GM12891 (cell line): ENCODE results near the gene PCDHB1.

ENCODE experiments used
- POLR2A ChIP-seq: IDR thresholded peaks from 2 replicates; pipeline ENCODE4 v1.6.1; 2011; ENCODE audit warnings: low read depth, low read length, control low read depth
- POLR2AphosphoS5 ChIP-seq: IDR thresholded peaks from 2 replicates; pipeline ENCODE4 v1.6.1; 2011; ENCODE audit warnings: low read depth, low read length, control low read depth
- POU2F2 ChIP-seq: IDR thresholded peaks from 2 replicates; pipeline ENCODE4 v1.6.1; 2011; ENCODE audit warnings: low read depth, mild to moderate bottlenecking, control low read depth, low read length, moderate library complexity
- TAF1 ChIP-seq: IDR thresholded peaks from 2 replicates; pipeline ENCODE4 v1.6.1; 2011; ENCODE audit warnings: low read depth, low read length, control low read depth

DNA sequence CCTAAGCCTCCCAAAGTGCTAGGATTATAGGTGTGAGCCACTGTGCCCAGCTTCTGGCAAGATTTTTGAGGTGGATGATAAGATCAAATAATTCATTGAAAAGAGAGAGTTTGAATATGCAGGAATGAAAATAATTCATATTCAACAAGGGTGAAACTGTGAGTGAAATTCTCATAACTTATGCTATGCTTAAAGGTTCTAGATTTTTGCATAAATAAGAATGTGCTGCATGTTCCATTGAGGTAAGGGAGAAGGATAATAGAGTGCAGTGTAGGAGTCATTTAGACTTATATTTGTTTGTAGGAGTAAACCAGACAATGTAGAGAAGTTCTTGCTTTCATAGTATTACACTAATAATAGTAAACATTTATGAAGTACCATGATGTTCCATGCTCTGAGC lies 31.1 kb downstream of the PCDHB1 start:
- TF ChIP-seq POLR2A (no peak), TAF1 (no peak), POLR2AphosphoS5 (no peak), POU2F2 (no peak)
